GM19455 (cell line): Measurements from ENCODE around the gene SPCS1.
"Not testable (repeated sequence)": the region's sequence is repeated elsewhere in the genome, so short reads cannot be mapped to it uniquely, and the experiment has no call there.

Experiments
- ATAC-seq: cut with Tn5 transposase; IDR thresholded peaks from one replicate; pipeline ENCODE4 v1.9.1; 2021; ENCODE audit not compliant: unreplicated experiment

The SPCS1 gene

GRCh38 chr3:52705688-52706686 is at the start of gene SPCS1, which contains the start of gene GLT8D1:
TSS of gene SPCS1 (plus strand) at chr3:52706106. CDS start at chr3:52706247, 141 bp downstream.
TSS of gene GLT8D1 (minus strand) at chr3:52705791. CDS start at chr3:52700460, 5,331 bp downstream.
- ATAC-seq: peak; percentile 75

- no peak for ATAC-seq
Observed at GRCh38 chr3:52660046-52660445, 45.9 kb upstream of the SPCS1 start.

- no peak for ATAC-seq
Observed at GRCh38 chr3:52663098-52663497, 42.8 kb upstream of the SPCS1 start.

- ATAC-seq: peak; percentile 85
Observed at GRCh38 chr3:52670621-52671521, 35.0 kb upstream of the SPCS1 start.

- ATAC-seq: no peak
Observed at GRCh38 chr3:52671676-52672075, 34.2 kb upstream of the SPCS1 start.

GRCh38 chr3:52676201-52676600 is 29.7 kb upstream of the SPCS1 start:
- not testable (repeated sequence) for ATAC-seq

- ATAC-seq: no peak
Observed at GRCh38 chr3:52678265-52679198, 27.4 kb upstream of the SPCS1 start.

- ATAC-seq: no peak
Observed at GRCh38 chr3:52679199-52679538, 26.7 kb upstream of the SPCS1 start.

- no peak for ATAC-seq
Observed at GRCh38 chr3:52679811-52680210, 26.1 kb upstream of the SPCS1 start.

- no peak for ATAC-seq
Observed at GRCh38 chr3:52681596-52681995, 24.3 kb upstream of the SPCS1 start.

GRCh38 chr3:52682016-52682415 is 23.9 kb upstream of the SPCS1 start:
- ATAC-seq: no peak

- ATAC-seq: no peak
Observed at GRCh38 chr3:52683611-52684010, 22.3 kb upstream of the SPCS1 start.

- no peak for ATAC-seq
Observed at GRCh38 chr3:52684184-52684583, 21.7 kb upstream of the SPCS1 start.

GRCh38 chr3:52685285-52685708 is 20.6 kb upstream of the SPCS1 start:
- ATAC-seq: peak; percentile 77

- ATAC-seq: peak; percentile 68
Observed at GRCh38 chr3:52685709-52686691, 19.9 kb upstream of the SPCS1 start, which contains the start of the genes GNL3 and PBRM1. TSS of gene GNL3 (plus strand) at chr3:52686032. CDS start at chr3:52686093, 61 bp downstream. TSS of gene PBRM1 (minus strand) at chr3:52685913.

- no peak for ATAC-seq
Observed at GRCh38 chr3:52688266-52688665, 17.6 kb upstream of the SPCS1 start.

- no peak for ATAC-seq
Observed at GRCh38 chr3:52689151-52689550, 16.8 kb upstream of the SPCS1 start.

GRCh38 chr3:52690560-52690959 is 15.3 kb upstream of the SPCS1 start:
- ATAC-seq: no peak

GRCh38 chr3:52693071-52693470 is 12.8 kb upstream of the SPCS1 start:
- ATAC-seq: no peak
